Tibial nerve (tissue), 4 donors: ENCODE data around the gene MYO1D. TPM values are rescaled to one million over a fixed set of nuclear protein-coding genes. Genes with fewer than 3 reads are reported as not detected.

Experiments used
- DNase-seq, 2 donors: peaks; one replicate each; pipeline ENCODE4 v3.0.0-alpha.2; 2019; ENCODE audit warnings: low spot score in 2 of 2
- H3K27ac ChIP-seq, 4 donors: fragments of 200-600 bp; sonication (generic) in 3 of 4; one replicate each; pipeline ENCODE4 v1.5.1; 2017 to 2019; ENCODE audit warnings: mild to moderate bottlenecking in 1 of 4
- H3K27me3 ChIP-seq, 2 donors: fragments of 200-600 bp; sonication (generic) in 1 of 2; one replicate each; pipeline versions ENCODE4 v1.5.1 to v1.6.0; 2017 to 2019
- H3K36me3 ChIP-seq, 3 donors: fragments of 200-600 bp; sonication (generic); one replicate each; pipeline ENCODE4 v1.5.1; 2018 to 2019
- H3K4me1 ChIP-seq, 4 donors: fragments of 200-600 bp; sonication (generic) in 3 of 4; one replicate each; pipeline ENCODE4 v1.5.1; 2017 to 2019
- H3K4me3 ChIP-seq, 4 donors: fragments of 200-600 bp; sonication (generic) in 3 of 4; one replicate each; pipeline ENCODE4 v1.5.1; 2017 to 2019; ENCODE audit warnings: mild to moderate bottlenecking in 1 of 4, moderate library complexity in 1 of 4
- H3K9me3 ChIP-seq, 4 donors: fragments of 200-600 bp; sonication (generic) in 3 of 4; one replicate each; pipeline ENCODE4 v1.5.1; 2017 to 2019
- EP300 ChIP-seq, 2 donors: sonication (generic); formaldehyde crosslinking; IDR thresholded peaks; one replicate each; pipeline ENCODE4 v1.6.1; 2017; ENCODE audit warnings: antibody characterized with exemption in 2 of 2, mild to moderate bottlenecking in 1 of 2
- POLR2A ChIP-seq, 2 donors: fragments of 450-650 bp; IDR thresholded peaks; one replicate each; pipeline ENCODE4 v1.6.1; 2017; ENCODE audit warnings: antibody characterized with exemption in 2 of 2, mild to moderate bottlenecking in 2 of 2, moderate library complexity in 2 of 2
- WGBS, 2 donors: methylation state at CpG; one replicate each; pipeline ENCODE4 v1.1.5; 2018; 5-methylcytosine and 5-hydroxymethylcytosine counted together
- total RNA-seq, 4 donors: library from RNA; depleted of rRNA; stranded (reverse); fragments of >200 nt; gene quantifications; one replicate each; pipeline ENCODE4 v1.1.0, GENCODE V29; 2016
- TF ChIP-seq, protein P1 (sequence below), 5 experiments: fragments of 200-600 bp in 3 of 5; fragments of 450-650 bp in 2 of 5; sonication (generic) in 3 of 5; IDR thresholded peaks; one replicate each; pipeline ENCODE4 v1.5.1; 2016 to 2019; ENCODE audit warnings: antibody characterized with exemption in 5 of 5, mild to moderate bottlenecking in 3 of 5, moderate library complexity in 2 of 5

The MYO1D gene
- total RNA-seq, 4 donors from 2014 or later: 28.5 to 49.6 (median 42.4) TPM

DNA sequence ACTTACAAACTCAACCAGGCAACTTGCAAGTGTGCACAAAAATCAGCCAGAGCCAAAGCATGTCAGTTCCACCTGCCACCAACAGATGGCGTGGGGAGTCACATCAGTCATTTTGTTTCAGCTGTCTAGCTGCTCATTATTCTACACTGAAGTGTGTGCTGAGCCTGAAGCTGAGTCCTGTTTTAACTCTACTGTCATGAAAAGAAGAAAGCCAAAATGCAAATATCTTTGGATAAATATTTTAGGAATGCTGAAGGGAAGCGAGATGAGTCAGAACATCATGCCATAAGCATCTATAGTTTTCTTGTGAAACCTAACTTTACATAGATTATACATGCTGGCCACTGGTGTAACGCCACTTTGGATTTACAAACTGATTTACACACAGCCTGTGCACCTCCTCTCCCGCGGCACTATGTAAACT is 217.5 kb downstream of the MYO1D start:
- DNase-seq: peak; percentile 58 to 86
- no peaks in the 10 kb centered on the region for H3K9me3 ChIP-seq
- peaks cover 0 to 6% (median 0%) of the 10 kb centered on the region in 3 donors for H3K36me3 ChIP-seq
- H3K4me1 ChIP-seq: peaks cover 0 to 4% (median 0%) of the 10 kb centered on the region in 4 donors
- WGBS, 2 donors: 33 to 35% methylated on average over 5 of the region's 5 CpGs
- no peak overlapping the region for H3K27ac ChIP-seq
- no peak for TF ChIP-seq POLR2A (IDR thresholded peaks at IDR 0.05)
- TF ChIP-seq, protein P1, sequence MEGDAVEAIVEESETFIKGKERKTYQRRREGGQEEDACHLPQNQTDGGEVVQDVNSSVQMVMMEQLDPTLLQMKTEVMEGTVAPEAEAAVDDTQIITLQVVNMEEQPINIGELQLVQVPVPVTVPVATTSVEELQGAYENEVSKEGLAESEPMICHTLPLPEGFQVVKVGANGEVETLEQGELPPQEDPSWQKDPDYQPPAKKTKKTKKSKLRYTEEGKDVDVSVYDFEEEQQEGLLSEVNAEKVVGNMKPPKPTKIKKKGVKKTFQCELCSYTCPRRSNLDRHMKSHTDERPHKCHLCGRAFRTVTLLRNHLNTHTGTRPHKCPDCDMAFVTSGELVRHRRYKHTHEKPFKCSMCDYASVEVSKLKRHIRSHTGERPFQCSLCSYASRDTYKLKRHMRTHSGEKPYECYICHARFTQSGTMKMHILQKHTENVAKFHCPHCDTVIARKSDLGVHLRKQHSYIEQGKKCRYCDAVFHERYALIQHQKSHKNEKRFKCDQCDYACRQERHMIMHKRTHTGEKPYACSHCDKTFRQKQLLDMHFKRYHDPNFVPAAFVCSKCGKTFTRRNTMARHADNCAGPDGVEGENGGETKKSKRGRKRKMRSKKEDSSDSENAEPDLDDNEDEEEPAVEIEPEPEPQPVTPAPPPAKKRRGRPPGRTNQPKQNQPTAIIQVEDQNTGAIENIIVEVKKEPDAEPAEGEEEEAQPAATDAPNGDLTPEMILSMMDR (IDR thresholded peaks at IDR 0.05): peak; percentile 71 to 97 (median 93)
- H3K27me3 ChIP-seq: no peaks in the 10 kb centered on the region
- H3K4me3 ChIP-seq: no peak overlapping the region

DNA sequence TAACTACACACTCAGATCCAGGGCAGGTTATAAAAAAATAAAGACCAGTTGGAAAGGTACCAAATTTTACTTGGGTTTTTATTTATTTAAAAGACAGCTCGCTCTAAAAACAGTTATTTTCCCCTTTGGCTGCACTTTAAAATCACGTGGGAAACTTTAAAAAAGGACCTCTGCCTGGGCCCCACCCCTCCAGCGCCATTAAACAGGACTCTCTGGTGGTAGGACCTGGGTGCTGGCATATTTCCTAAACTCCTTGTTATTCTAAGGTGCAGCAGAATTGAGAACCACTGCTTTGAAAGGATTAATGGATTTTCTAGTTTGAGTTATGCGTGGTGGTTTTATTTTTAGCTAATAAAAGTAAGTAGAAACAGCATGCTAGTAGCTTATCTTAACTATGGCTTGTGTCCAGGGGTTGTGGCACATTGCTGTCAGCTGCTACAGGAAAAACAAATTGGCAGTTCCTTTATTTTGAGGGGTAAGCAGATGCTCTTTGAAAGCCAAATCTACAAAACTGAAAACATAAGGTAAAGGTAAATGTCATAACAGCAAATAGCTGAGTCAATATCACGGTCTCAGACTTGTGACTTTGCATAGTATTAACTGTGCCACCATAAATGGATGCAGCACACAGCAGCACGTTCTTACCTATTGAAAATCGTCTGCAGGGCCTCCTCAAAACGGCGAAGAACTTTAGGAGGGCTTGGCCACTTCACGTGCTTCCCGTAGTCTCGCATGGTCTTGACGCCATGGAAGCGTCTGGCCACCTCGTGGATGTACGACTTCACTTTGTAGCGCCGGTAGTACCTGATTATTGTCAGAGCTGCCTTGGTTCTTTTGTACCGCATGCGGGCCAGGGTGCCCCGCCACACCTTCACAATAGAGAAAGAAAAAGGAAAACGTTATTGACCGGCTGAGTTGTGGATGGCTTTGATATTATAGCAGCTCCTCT is 218.2 kb downstream of the MYO1D start:
- H3K4me3 ChIP-seq: no peak overlapping the region
- 69 to 74% methylated on average over 23 of the region's 23 CpGs for WGBS, 2 donors
- no peak for TF ChIP-seq EP300 (IDR thresholded peaks at IDR 0.05)
- TF ChIP-seq, protein P1 (IDR thresholded peaks at IDR 0.05): no peak
- TF ChIP-seq POLR2A (IDR thresholded peaks at IDR 0.05): no peak
- no peak overlapping the region for H3K27ac ChIP-seq
- H3K4me1 ChIP-seq: peaks cover 0 to 4% (median 0%) of the 10 kb centered on the region in 4 donors
- H3K36me3 ChIP-seq: peaks cover 0 to 7% (median 0%) of the 10 kb centered on the region in 3 donors
- no peak for DNase-seq
- no peaks in the 10 kb centered on the region for H3K9me3 ChIP-seq
- H3K27me3 ChIP-seq: no peaks in the 10 kb centered on the region

DNA sequence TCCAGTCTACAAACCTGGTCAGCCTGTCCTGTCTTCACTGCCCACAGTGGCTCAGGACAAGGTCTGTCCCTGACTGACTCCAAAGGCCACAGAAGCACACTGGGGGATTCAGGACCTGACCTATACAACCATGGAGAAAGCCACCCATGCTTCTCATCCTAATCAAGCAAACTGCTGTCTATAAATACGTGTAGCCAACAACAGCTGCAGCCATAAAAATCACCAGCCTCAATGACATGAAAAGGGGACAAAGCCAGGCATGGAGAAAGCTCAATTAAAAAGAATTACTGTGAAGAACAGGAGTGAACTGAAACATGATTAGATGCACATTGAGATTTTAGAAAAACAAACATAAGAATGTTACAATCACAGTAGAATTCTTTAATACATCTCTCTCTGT is 220.0 kb downstream of the MYO1D start:
- Histone ChIP-seq H3K4me1 (peaks cover 0 to 4% (median 0%) of the 10 kb centered on the region in 4 donors), H3K27ac (no peak overlapping the region), H3K9me3 (no peaks in the 10 kb centered on the region), H3K4me3 (no peak overlapping the region), H3K27me3 (no peaks in the 10 kb centered on the region), H3K36me3 (peaks cover 0 to 24% (median 6%) of the 10 kb centered on the region in 3 donors)
- DNase-seq: no peak
- 39 to 47% methylated on average over 1 of the region's 1 CpG for WGBS, 2 donors
- TF ChIP-seq POLR2A (IDR thresholded peaks at IDR 0.05): no peak
- TF ChIP-seq, protein P1 (IDR thresholded peaks at IDR 0.05): no peak
- no peak for TF ChIP-seq EP300 (IDR thresholded peaks at IDR 0.05)

DNA sequence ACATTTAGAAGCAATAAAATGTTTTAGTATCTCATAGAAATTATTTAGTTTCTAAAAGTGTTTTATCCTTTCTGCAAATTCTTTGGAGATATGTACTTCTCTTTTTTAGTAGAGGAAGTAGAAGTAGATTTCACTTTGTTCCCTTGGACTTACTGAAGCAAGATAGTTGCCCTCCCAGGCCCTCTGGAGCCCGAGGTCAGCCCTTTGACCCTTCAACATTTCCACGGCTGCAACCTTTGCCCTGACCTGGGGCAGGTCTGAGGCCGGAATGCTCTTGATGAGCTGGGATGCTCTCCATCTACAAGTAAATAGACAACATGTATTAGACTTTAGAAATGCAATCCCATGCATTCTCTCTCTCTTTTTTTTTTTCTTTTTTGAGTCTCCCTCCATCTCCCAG is 222.6 kb downstream of the MYO1D start:
- Histone ChIP-seq H3K27me3 (no peaks in the 10 kb centered on the region), H3K4me1 (peaks cover 0 to 4% (median 0%) of the 10 kb centered on the region in 4 donors), H3K36me3 (peaks cover 0 to 50% (median 6%) of the 10 kb centered on the region in 3 donors), H3K27ac (no peak overlapping the region), H3K4me3 (no peak overlapping the region), H3K9me3 (peaks cover 0 to 15% (median 3%) of the 10 kb centered on the region in 4 donors)
- DNase-seq: no peak
- 47 to 51% methylated on average over 3 of the region's 3 CpGs for WGBS, 2 donors
- no peak for TF ChIP-seq POLR2A (IDR thresholded peaks at IDR 0.05)
- TF ChIP-seq, protein P1 (IDR thresholded peaks at IDR 0.05): no peak
- TF ChIP-seq EP300 (IDR thresholded peaks at IDR 0.05): no peak

- no peak for DNase-seq
- no peak overlapping the region for H3K27ac ChIP-seq
- no peak overlapping the region for H3K4me3 ChIP-seq
- no peaks in the 10 kb centered on the region for H3K27me3 ChIP-seq
- peaks cover 0 to 53% (median 6%) of the 10 kb centered on the region in 3 donors for H3K36me3 ChIP-seq
- 75 to 76% methylated on average over 2 of the region's 2 CpGs for WGBS, 2 donors
- H3K4me1 ChIP-seq: no peaks in the 10 kb centered on the region
- H3K9me3 ChIP-seq: peaks cover 0 to 15% (median 3%) of the 10 kb centered on the region in 4 donors
- TF ChIP-seq POLR2A (IDR thresholded peaks at IDR 0.05): no peak
- TF ChIP-seq, protein P1 (IDR thresholded peaks at IDR 0.05): no peak
- TF ChIP-seq EP300 (IDR thresholded peaks at IDR 0.05): no peak
Measured at GRCh38 chr17:32651084-32651483, 225.8 kb downstream of the MYO1D start.
